ENCODE data around the gene SEPTIN3. TPM values are rescaled to one million over a fixed set of nuclear protein-coding genes. Genes with fewer than 3 reads are reported as not detected.

SEPTIN3 gene
- total RNA-seq, 1 donor from 2014 or later, result 12.8 TPM

GRCh38 chr22:42016111-42016510 lies 46.9 kb downstream of the SEPTIN3 start:
- H3K9ac ChIP-seq, result no peak overlapping the region
- no peaks in the 10 kb centered on the region for H3F3A ChIP-seq (ENCODE audit: low read depth)
- no peak overlapping the region for H2AFZ ChIP-seq (replicated peaks)
- no peaks in the 10 kb centered on the region for H3K36me3 ChIP-seq
- no peaks in the 10 kb centered on the region for H3K4me1 ChIP-seq
- no peaks in the 10 kb centered on the region for H3K79me2 ChIP-seq (ENCODE audit: low read depth)
- H3K27ac ChIP-seq, result no peak overlapping the region
- H3K9me3 ChIP-seq (ENCODE audit: low read depth), result no peaks in the 10 kb centered on the region
- no peak overlapping the region for H3K4me3 ChIP-seq
- H3K27me3 Mint-ChIP-seq (ENCODE audit: insufficient read depth, low read depth), result peaks cover 8% of the 10 kb centered on the region
- no peak overlapping the region for H3K4me3 Mint-ChIP-seq
- H3K27me3 ChIP-seq, result peaks cover 19% of the 10 kb centered on the region
- TF ChIP-seq CTCF (IDR thresholded peaks at IDR 0.05) (no peak), EZH2 (IDR thresholded peaks at IDR 0.05) (no peak), EZH2phosphoT487 (IDR thresholded peaks at IDR 0.05) (no peak)
- no peaks in the 10 kb centered on the region for H3K4me1 Mint-ChIP-seq
- no peak overlapping the region for H3K27ac Mint-ChIP-seq
- no peak overlapping the region for H3K4me2 ChIP-seq
- H3K9me3 Mint-ChIP-seq, result peaks cover 4% of the 10 kb centered on the region
- DNase-seq (ENCODE audit: low spot score), result no peak
- H3K36me3 Mint-ChIP-seq, result no peaks in the 10 kb centered on the region
- H4K20me1 ChIP-seq (ENCODE audit: low read depth), result no peaks in the 10 kb centered on the region

DNA sequence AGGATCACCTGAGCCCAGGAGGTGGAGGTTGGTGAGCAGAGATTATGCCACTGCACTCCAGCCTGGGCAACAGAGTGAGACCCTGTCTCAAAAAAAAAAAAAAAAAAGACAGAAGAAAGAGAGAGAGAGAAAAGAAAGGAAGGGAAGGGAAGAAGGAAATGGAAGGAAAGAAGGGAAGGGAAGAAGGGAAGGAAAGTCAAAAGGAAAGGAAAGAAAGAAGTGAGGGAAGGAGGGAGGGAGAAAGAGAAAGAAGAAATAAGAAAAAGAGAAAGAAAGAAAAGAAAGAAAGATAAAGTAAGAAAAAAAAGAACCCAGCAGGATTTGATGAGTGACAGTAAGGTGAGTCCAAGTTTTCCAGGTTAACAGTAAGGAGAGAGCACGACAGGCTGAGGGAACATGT lies 49.0 kb downstream of the SEPTIN3 start:
- Histone ChIP-seq H3K36me3 (no peaks in the 10 kb centered on the region), H3K79me2 (ENCODE audit: low read depth) (no peaks in the 10 kb centered on the region), H3K27ac (no peak overlapping the region), H3F3A (ENCODE audit: low read depth) (no peaks in the 10 kb centered on the region), H3K4me2 (no peak overlapping the region), H3K4me1 (no peaks in the 10 kb centered on the region), H3K27me3 (peaks cover 19% of the 10 kb centered on the region), H3K9ac (no peak overlapping the region), H3K9me3 (ENCODE audit: low read depth) (no peaks in the 10 kb centered on the region), H3K4me3 (no peak overlapping the region), H2AFZ (replicated peaks) (no peak overlapping the region), H4K20me1 (ENCODE audit: low read depth) (no peaks in the 10 kb centered on the region)
- no peak for TF ChIP-seq EZH2phosphoT487 (IDR thresholded peaks at IDR 0.05)
- no peak for TF ChIP-seq EZH2 (IDR thresholded peaks at IDR 0.05)
- no peak for TF ChIP-seq CTCF (IDR thresholded peaks at IDR 0.05)
- H3K36me3 Mint-ChIP-seq, result no peaks in the 10 kb centered on the region
- peaks cover 10% of the 10 kb centered on the region for H3K27me3 Mint-ChIP-seq (ENCODE audit: insufficient read depth, low read depth)
- no peaks in the 10 kb centered on the region for H3K4me1 Mint-ChIP-seq
- H3K9me3 Mint-ChIP-seq, result no peaks in the 10 kb centered on the region
- no peak overlapping the region for H3K27ac Mint-ChIP-seq
- H3K4me3 Mint-ChIP-seq, result no peak overlapping the region
- no peak for DNase-seq (ENCODE audit: low spot score)

Other genes with a start within 250 kb of the SEPTIN3 start
- gene CCDC134, start 168.8 kb upstream of the SEPTIN3 start, total RNA-seq (ENCODE audit: low replicate concordance), result 8.8 and 19.7 TPM in 2 replicates
- gene SREBF2, start 136.3 kb upstream of the SEPTIN3 start, total RNA-seq (ENCODE audit: low replicate concordance), result 64.0 and 145 TPM in 2 replicates
- gene SHISA8, start 54.4 kb upstream of the SEPTIN3 start, total RNA-seq (ENCODE audit: low replicate concordance), result not detected in 2 replicates
- 2.2 and 2.7 TPM in 2 replicates for gene TNFRSF13C, start 42.6 kb upstream of the SEPTIN3 start, total RNA-seq (ENCODE audit: low replicate concordance)
- gene CENPM, start 22.3 kb upstream of the SEPTIN3 start, total RNA-seq (ENCODE audit: low replicate concordance), result 20.2 and 45.3 TPM in 2 replicates
- not detected in 2 replicates for gene WBP2NL, start 29.3 kb downstream of the SEPTIN3 start, total RNA-seq (ENCODE audit: low replicate concordance)
- gene NAGA, start 101.4 kb downstream of the SEPTIN3 start, total RNA-seq (ENCODE audit: low replicate concordance), result 14.9 and 29.1 TPM in 2 replicates
- 0.79 and 2.3 TPM in 2 replicates for gene PHETA2, start 104.8 kb downstream of the SEPTIN3 start, total RNA-seq (ENCODE audit: low replicate concordance)
- gene SMDT1, start 110.3 kb downstream of the SEPTIN3 start, total RNA-seq (ENCODE audit: low replicate concordance), result 2.9 and 6.3 TPM in 2 replicates
- gene NDUFA6, start 121.3 kb downstream of the SEPTIN3 start, total RNA-seq (ENCODE audit: low replicate concordance), result 100 and 132 TPM in 2 replicates
- gene CYP2D6, start 161.4 kb downstream of the SEPTIN3 start, total RNA-seq (ENCODE audit: low replicate concordance), result 0.24 and 1.5 TPM in 2 replicates

Measured in neural progenitor cell (in vitro differentiated cells).